Measurements from ENCODE around the gene PLEKHG7.
"Not testable (repeated sequence)": the region's sequence is repeated elsewhere in the genome, so short reads cannot be mapped to it uniquely, and the experiment has no call there.

DNA sequence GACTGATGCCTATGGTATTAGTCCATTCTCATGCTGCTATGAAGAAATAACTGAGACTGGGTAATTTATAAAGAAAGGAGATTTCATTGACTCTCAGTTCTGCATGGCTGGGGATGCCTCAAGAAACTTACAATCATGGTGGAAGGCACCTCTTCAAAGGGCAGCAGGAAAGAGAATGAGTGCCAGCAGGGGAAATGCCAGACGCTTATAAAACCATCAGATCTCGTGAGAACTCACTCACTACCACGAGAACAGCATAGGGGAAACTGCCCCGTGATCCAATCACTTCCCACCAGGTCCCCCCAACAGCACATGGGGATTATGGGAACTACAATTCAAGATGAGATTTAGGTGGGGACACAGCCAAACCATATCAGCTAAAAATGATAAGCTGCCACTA lies 48.5 kb upstream of the PLEKHG7 start:
- TF ChIP-seq, protein P1, sequence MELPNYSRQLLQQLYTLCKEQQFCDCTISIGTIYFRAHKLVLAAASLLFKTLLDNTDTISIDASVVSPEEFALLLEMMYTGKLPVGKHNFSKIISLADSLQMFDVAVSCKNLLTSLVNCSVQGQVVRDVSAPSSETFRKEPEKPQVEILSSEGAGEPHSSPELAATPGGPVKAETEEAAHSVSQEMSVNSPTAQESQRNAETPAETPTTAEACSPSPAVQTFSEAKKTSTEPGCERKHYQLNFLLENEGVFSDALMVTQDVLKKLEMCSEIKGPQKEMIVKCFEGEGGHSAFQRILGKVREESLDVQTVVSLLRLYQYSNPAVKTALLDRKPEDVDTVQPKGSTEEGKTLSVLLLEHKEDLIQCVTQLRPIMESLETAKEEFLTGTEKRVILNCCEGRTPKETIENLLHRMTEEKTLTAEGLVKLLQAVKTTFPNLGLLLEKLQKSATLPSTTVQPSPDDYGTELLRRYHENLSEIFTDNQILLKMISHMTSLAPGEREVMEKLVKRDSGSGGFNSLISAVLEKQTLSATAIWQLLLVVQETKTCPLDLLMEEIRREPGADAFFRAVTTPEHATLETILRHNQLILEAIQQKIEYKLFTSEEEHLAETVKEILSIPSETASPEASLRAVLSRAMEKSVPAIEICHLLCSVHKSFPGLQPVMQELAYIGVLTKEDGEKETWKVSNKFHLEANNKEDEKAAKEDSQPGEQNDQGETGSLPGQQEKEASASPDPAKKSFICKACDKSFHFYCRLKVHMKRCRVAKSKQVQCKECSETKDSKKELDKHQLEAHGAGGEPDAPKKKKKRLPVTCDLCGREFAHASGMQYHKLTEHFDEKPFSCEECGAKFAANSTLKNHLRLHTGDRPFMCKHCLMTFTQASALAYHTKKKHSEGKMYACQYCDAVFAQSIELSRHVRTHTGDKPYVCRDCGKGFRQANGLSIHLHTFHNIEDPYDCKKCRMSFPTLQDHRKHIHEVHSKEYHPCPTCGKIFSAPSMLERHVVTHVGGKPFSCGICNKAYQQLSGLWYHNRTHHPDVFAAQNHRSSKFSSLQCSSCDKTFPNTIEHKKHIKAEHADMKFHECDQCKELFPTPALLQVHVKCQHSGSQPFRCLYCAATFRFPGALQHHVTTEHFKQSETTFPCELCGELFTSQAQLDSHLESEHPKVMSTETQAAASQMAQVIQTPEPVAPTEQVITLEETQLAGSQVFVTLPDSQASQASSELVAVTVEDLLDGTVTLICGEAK (IDR thresholded peaks at IDR 0.05; ENCODE audit: borderline replicate concordance), result not testable (repeated sequence)
- TF ChIP-seq POLR2AphosphoS5 (IDR thresholded peaks at IDR 0.05; ENCODE audit: low read length); EGR1 (IDR thresholded peaks at IDR 0.05; ENCODE audit: borderline replicate concordance in 1 of 2, low read depth in 2 of 2, low read length in 2 of 2); FOXK2 (IDR thresholded peaks at IDR 0.05): not testable (repeated sequence)
- TF ChIP-seq, protein P2, sequence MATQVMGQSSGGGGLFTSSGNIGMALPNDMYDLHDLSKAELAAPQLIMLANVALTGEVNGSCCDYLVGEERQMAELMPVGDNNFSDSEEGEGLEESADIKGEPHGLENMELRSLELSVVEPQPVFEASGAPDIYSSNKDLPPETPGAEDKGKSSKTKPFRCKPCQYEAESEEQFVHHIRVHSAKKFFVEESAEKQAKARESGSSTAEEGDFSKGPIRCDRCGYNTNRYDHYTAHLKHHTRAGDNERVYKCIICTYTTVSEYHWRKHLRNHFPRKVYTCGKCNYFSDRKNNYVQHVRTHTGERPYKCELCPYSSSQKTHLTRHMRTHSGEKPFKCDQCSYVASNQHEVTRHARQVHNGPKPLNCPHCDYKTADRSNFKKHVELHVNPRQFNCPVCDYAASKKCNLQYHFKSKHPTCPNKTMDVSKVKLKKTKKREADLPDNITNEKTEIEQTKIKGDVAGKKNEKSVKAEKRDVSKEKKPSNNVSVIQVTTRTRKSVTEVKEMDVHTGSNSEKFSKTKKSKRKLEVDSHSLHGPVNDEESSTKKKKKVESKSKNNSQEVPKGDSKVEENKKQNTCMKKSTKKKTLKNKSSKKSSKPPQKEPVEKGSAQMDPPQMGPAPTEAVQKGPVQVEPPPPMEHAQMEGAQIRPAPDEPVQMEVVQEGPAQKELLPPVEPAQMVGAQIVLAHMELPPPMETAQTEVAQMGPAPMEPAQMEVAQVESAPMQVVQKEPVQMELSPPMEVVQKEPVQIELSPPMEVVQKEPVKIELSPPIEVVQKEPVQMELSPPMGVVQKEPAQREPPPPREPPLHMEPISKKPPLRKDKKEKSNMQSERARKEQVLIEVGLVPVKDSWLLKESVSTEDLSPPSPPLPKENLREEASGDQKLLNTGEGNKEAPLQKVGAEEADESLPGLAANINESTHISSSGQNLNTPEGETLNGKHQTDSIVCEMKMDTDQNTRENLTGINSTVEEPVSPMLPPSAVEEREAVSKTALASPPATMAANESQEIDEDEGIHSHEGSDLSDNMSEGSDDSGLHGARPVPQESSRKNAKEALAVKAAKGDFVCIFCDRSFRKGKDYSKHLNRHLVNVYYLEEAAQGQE (IDR thresholded peaks at IDR 0.05; ENCODE audit: low read depth, low read length), result not testable (repeated sequence)
